ENCODE data around the gene ATP6V1G1. TPM values are rescaled to one million over a fixed set of nuclear protein-coding genes. Genes with fewer than 3 reads are reported as not detected.

ATP6V1G1 gene
- polyA plus RNA-seq, 1 experiment = 89.2 TPM

GRCh38 chr9:114638404-114638803 lies 50.8 kb downstream of the ATP6V1G1 start:
- no peak for DNase-seq (ENCODE audit: low read depth)
- Histone ChIP-seq H3K4me3 (ENCODE audit: low read depth, low read length) (no peak overlapping the region), H3K36me3 (ENCODE audit: control insufficient read depth, insufficient read depth, low read length) (peaks cover 17% of the 10 kb centered on the region), H3K27me3 (ENCODE audit: control insufficient read depth, insufficient read depth, low read length) (no peaks in the 10 kb centered on the region)
- CTCF ChIA-PET = interaction anchor here (1.2 to 3.9 kb wide), 3 partner anchors 9 to 23 kb away, joined by 3 to 21 read pairs (median 5); no protein-coding TSS in a partner anchor
- POLR2A ChIA-PET = no interaction called here
- no peak for TF ChIP-seq CTCF (IDR thresholded peaks at IDR 0.05; ENCODE audit: insufficient read depth, low read depth, low read length)

- H3K4me3 ChIP-seq (ENCODE audit: low read depth, low read length) = no peak overlapping the region
- CTCF ChIA-PET = interaction anchor here (0.6 to 1.3 kb wide), 3 partner anchors 11 to 23 kb away, joined by 3 to 5 read pairs (median 4); no protein-coding TSS in a partner anchor
- POLR2A ChIA-PET = no interaction called here
- no peaks in the 10 kb centered on the region for H3K27me3 ChIP-seq (ENCODE audit: control insufficient read depth, insufficient read depth, low read length)
- peaks cover 12% of the 10 kb centered on the region for H3K36me3 ChIP-seq (ENCODE audit: control insufficient read depth, insufficient read depth, low read length)
- TF ChIP-seq CTCF (IDR thresholded peaks at IDR 0.05; ENCODE audit: insufficient read depth, low read depth, low read length) = no peak
- no peak for DNase-seq (ENCODE audit: low read depth)
Observed at GRCh38 chr9:114641967-114642366, 54.4 kb downstream of the ATP6V1G1 start.

DNA sequence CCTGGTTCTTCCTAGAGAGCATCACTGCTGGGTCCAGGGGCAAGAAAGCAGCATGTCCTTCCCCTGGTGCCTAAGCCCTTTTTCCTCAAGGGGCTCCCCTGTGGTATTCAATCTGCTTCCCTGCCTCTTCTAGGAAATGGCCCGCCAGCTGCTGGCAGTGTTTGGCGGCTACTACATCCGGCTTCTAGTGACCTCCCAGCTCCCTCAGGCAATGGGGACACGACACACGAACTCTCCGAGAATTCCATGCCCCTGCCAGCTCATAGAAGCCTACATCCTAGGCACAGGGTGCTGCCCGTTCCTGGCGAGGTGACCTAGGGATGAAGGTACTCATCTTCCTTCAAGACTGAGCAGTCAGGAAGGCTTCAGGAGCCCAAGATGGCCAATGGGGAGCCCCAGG lies 55.4 kb downstream of the ATP6V1G1 start:
- TF ChIP-seq CTCF (IDR thresholded peaks at IDR 0.05; ENCODE audit: insufficient read depth, low read depth, low read length) = no peak
- POLR2A ChIA-PET = no interaction called here
- Histone ChIP-seq H3K27me3 (ENCODE audit: control insufficient read depth, insufficient read depth, low read length) (no peaks in the 10 kb centered on the region), H3K4me3 (ENCODE audit: low read depth, low read length) (no peak overlapping the region), H3K36me3 (ENCODE audit: control insufficient read depth, insufficient read depth, low read length) (peaks cover 12% of the 10 kb centered on the region)
- CTCF ChIA-PET = interaction anchor here (1.5 to 3.0 kb wide), 2 partner anchors 10 to 19 kb away, joined by 3 to 15 read pairs; no protein-coding TSS in a partner anchor
- no peak for DNase-seq (ENCODE audit: low read depth)

DNA sequence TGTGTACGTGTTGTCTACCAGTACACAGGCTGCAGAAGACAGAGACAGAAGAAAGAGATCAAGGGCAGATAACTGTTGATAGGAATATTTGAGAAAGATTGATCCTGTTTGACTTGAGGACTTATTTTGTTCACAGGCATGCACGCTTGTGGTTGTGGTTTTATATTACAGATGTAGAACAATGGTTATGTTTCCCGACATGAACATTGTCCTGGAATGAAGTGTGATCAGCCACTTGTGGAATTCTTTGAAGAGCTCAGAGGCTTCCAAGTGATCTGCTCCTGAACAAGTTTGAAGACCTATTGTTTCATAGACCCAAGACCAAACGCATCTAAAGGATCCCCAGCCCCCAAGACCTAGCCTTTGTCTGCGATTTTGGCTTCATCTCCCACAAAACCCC lies 56.3 kb downstream of the ATP6V1G1 start:
- CTCF ChIA-PET = interaction anchor here (0.7 to 3.0 kb wide), 4 partner anchors 9 to 209 kb away, joined by 3 to 15 read pairs (median 4); no protein-coding TSS in a partner anchor
- H3K4me3 ChIP-seq (ENCODE audit: low read depth, low read length) = no peak overlapping the region
- no peak for TF ChIP-seq CTCF (IDR thresholded peaks at IDR 0.05; ENCODE audit: insufficient read depth, low read depth, low read length)
- H3K36me3 ChIP-seq (ENCODE audit: control insufficient read depth, insufficient read depth, low read length) = peaks cover 10% of the 10 kb centered on the region
- POLR2A ChIA-PET = no interaction called here
- no peak for DNase-seq (ENCODE audit: low read depth)
- H3K27me3 ChIP-seq (ENCODE audit: control insufficient read depth, insufficient read depth, low read length) = no peaks in the 10 kb centered on the region

Small RNA genes within 50 kb of the gene (small RNA-seq; reads per million reads assigned to genes)
- not detected for gene RF00019 (ENCODE audit: insufficient read length, low read depth, low replicate concordance)

Other genes starting within 250 kb of the ATP6V1G1 start
- gene AKNA, start 199.8 kb upstream of the ATP6V1G1 start, polyA plus RNA-seq (2011; rRNA removed) = 6.3 and 11.8 TPM in 2 replicates
- 0.61 and 1.5 TPM in 2 replicates for gene WHRN, start 82.3 kb upstream of the ATP6V1G1 start, polyA plus RNA-seq (2011; rRNA removed)
- gene TMEM268, start 23.5 kb downstream of the ATP6V1G1 start, polyA plus RNA-seq (2011; rRNA removed) = 11.8 and 18.4 TPM in 2 replicates
- gene TEX53, start 70.0 kb downstream of the ATP6V1G1 start, polyA plus RNA-seq (2011; rRNA removed) = not detected in 2 replicates
- not detected in 2 replicates for gene TEX48, start 94.4 kb downstream of the ATP6V1G1 start, polyA plus RNA-seq (2011; rRNA removed)
- 0.13 and 0.27 TPM in 2 replicates for gene TNFSF15, start 218.3 kb downstream of the ATP6V1G1 start, polyA plus RNA-seq (2011; rRNA removed)